Stomach (tissue), 4 donors: ENCODE results near the gene DCBLD2.

Source experiments
- EP300 ChIP-seq: sonication (generic); formaldehyde crosslinking; IDR thresholded peaks from one replicate; pipeline ENCODE4 v1.6.1; 2017; ENCODE audit warnings: antibody characterized with exemption
- POLR2A ChIP-seq, 4 donors: fragments of 450-650 bp; IDR thresholded peaks; one replicate each; pipeline ENCODE4 v1.6.1; 2016; ENCODE audit warnings: antibody characterized with exemption in 4 of 4, control low read depth in 2 of 4, mild to moderate bottlenecking in 1 of 4, moderate library complexity in 1 of 4
- TF ChIP-seq, protein P1 (sequence below), 7 experiments: fragments of 450-650 bp in 4 of 7; fragments of 200-600 bp in 3 of 7; sonication (generic) in 3 of 7; IDR thresholded peaks; one replicate each; pipeline ENCODE4 v1.5.1; 2016 to 2019; ENCODE audit warnings: antibody characterized with exemption in 7 of 7, control low read depth in 2 of 7, mild to moderate bottlenecking in 1 of 7

GRCh38 chr3:98768961-98769360, 132.5 kb downstream of the DCBLD2 start:
- TF ChIP-seq, protein P1, sequence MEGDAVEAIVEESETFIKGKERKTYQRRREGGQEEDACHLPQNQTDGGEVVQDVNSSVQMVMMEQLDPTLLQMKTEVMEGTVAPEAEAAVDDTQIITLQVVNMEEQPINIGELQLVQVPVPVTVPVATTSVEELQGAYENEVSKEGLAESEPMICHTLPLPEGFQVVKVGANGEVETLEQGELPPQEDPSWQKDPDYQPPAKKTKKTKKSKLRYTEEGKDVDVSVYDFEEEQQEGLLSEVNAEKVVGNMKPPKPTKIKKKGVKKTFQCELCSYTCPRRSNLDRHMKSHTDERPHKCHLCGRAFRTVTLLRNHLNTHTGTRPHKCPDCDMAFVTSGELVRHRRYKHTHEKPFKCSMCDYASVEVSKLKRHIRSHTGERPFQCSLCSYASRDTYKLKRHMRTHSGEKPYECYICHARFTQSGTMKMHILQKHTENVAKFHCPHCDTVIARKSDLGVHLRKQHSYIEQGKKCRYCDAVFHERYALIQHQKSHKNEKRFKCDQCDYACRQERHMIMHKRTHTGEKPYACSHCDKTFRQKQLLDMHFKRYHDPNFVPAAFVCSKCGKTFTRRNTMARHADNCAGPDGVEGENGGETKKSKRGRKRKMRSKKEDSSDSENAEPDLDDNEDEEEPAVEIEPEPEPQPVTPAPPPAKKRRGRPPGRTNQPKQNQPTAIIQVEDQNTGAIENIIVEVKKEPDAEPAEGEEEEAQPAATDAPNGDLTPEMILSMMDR (IDR thresholded peaks at IDR 0.05), result no peak
- no peak for TF ChIP-seq EP300
- no peak for TF ChIP-seq POLR2A (IDR thresholded peaks at IDR 0.05)
